ENCODE measurements around the gene MAP3K14. TPM values are rescaled to one million over a fixed set of nuclear protein-coding genes. Genes with fewer than 3 reads are reported as not detected.

MAP3K14 gene
- total and polyA plus RNA-seq, 10 of the 15 experiments (the other 5 are each of a cell fraction or from before 2014, with no cell fraction given) = 2.1 to 33.3 (median 19.7) TPM

DNA sequence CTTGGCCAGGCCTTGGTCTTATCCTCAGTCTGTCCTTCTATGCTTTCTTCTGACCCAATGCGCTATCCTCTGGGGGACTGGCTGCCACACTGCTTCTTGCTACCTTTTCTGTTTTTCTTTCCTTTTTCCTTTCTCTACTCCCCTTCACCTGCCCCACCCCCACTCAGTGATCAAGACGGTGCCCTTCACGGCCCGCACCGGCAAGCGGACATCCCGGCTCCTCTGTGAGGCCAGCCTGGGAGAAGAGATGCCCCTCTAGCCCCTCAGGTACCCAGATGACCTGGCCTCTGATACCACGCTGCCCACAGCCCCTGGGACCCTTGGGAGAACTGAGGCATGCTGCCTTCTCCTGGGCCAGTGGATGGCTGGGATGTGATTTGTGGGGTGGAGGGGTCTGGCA, 70.5 kb downstream of the MAP3K14 start:
- no peaks in the 10 kb centered on the region for H4K20me1 ChIP-seq (ENCODE audit: control insufficient read depth, insufficient read depth)
- in situ Hi-C loops (cut with MboI) = no loop called here

More for the DNA sequence above, 70.5 kb downstream of the MAP3K14 start:
- WGBS (ENCODE audit: insufficient coverage, insufficient replicate concordance, low lambda C conversion rate, missing lambda C conversion rate) = 78% methylated on average over 8 of the region's 8 CpGs
- no TSS peak for BruUV-seq (replicated peaks)
- no peak overlapping the region for H3K4me3 ChIP-seq
- peaks cover 6 to 40% of the 10 kb centered on the region in 2 experiments; a peak in 3 of 4 replicates for H3K36me3 ChIP-seq (ENCODE audit: control insufficient read depth in 2 of 2, insufficient read depth in 2 of 2, low read length in 1 of 2)
- H3K9me3 ChIP-seq (replicated peaks; ENCODE audit: control insufficient read depth, insufficient read depth, low read length) = no peaks in the 10 kb centered on the region
- H2AFZ ChIP-seq (ENCODE audit: control insufficient read depth, low read depth, low read length) = no peak overlapping the region
- peak overlapping the region; percentile 80 for H3K4me2 ChIP-seq (ENCODE audit: control insufficient read depth, insufficient read depth)
- peaks cover 14% of the 10 kb centered on the region for H3K4me1 ChIP-seq (ENCODE audit: control insufficient read depth, insufficient read depth, low read length)
- peaks cover 13% of the 10 kb centered on the region for H3K79me2 ChIP-seq (ENCODE audit: control insufficient read depth, insufficient read depth, low read length)
- H3K27ac ChIP-seq (ENCODE audit: control insufficient read depth, insufficient read depth) = no peak overlapping the region
- no peak overlapping the region for H3K9ac ChIP-seq (ENCODE audit: control insufficient read depth, insufficient read depth, low read length)
- SMC1A ChIA-PET (ENCODE audit: uncharacterized antibody, unreplicated experiment) = interaction anchor here (1.1 kb wide), 1 partner anchor 85 kb away, joined by 3 read pairs; the partner anchor contains the start of gene HEXIM2
- H3K27me3 ChIP-seq (replicated peaks in 1 of 2; ENCODE audit: control insufficient read depth in 2 of 2, insufficient read depth in 2 of 2, low read length in 1 of 2) = no peaks in the 10 kb centered on the region
- FAIRE-seq (no peak), DNase-seq (ENCODE audit: low read depth, low spot score) (no peak), ATAC-seq (no peak)
- POLR2A ChIA-PET = interaction anchor here (0.9 to 3.8 kb wide), 2 partner anchors 18 to 21 kb away, joined by 3 to 18 read pairs; no protein-coding TSS in a partner anchor
- CTCF ChIA-PET = interaction anchor here (1.3 to 4.8 kb wide), 5 partner anchors 10 to 45 kb away, joined by 3 to 36 read pairs (median 20); partner anchors contain the start of gene FMNL1
- RAD21 ChIA-PET (ENCODE audit: unreplicated experiment) = interaction anchor here (1.1 to 1.6 kb wide), 2 partner anchors 15 to 27 kb away, joined by 3 read pairs; no protein-coding TSS in a partner anchor
- TF ChIP-seq, protein P1, sequence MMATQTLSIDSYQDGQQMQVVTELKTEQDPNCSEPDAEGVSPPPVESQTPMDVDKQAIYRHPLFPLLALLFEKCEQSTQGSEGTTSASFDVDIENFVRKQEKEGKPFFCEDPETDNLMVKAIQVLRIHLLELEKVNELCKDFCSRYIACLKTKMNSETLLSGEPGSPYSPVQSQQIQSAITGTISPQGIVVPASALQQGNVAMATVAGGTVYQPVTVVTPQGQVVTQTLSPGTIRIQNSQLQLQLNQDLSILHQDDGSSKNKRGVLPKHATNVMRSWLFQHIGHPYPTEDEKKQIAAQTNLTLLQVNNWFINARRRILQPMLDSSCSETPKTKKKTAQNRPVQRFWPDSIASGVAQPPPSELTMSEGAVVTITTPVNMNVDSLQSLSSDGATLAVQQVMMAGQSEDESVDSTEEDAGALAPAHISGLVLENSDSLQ (IDR thresholded peaks at IDR 0.05) = no peak
- TF ChIP-seq, protein P2, sequence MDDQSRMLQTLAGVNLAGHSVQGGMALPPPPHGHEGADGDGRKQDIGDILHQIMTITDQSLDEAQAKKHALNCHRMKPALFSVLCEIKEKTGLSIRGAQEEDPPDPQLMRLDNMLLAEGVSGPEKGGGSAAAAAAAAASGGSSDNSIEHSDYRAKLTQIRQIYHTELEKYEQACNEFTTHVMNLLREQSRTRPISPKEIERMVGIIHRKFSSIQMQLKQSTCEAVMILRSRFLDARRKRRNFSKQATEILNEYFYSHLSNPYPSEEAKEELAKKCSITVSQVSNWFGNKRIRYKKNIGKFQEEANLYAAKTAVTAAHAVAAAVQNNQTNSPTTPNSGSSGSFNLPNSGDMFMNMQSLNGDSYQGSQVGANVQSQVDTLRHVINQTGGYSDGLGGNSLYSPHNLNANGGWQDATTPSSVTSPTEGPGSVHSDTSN (IDR thresholded peaks at IDR 0.05; ENCODE audit: insufficient replicate concordance, low read depth, low read length) = no peak
- intact Hi-C loops (cut with micrococcal nuclease; ENCODE audit: unreplicated experiment) = no loop called here

Data from GM12878 (cell line).